Breast epithelium (tissue), 3 donors: ENCODE results near the gene UNC13C.

Experiments
- POLR2A ChIP-seq: fragments of 450-650 bp; IDR thresholded peaks from one replicate; pipeline ENCODE4 v1.6.1; 2016; ENCODE audit warnings: antibody characterized with exemption, mild to moderate bottlenecking, moderate library complexity
- POLR2AphosphoS5 ChIP-seq, 3 donors: sonication (generic); formaldehyde crosslinking; IDR thresholded peaks; one replicate each; pipeline ENCODE4 v1.6.1; 2017; ENCODE audit warnings: antibody characterized with exemption in 3 of 3
- TF ChIP-seq, protein P1 (sequence below), 3 donors: fragments of 450-650 bp; IDR thresholded peaks; one replicate each; pipeline ENCODE4 v1.5.1; 2016 to 2017; ENCODE audit warnings: antibody characterized with exemption in 3 of 3, mild to moderate bottlenecking in 3 of 3, moderate library complexity in 3 of 3

DNA sequence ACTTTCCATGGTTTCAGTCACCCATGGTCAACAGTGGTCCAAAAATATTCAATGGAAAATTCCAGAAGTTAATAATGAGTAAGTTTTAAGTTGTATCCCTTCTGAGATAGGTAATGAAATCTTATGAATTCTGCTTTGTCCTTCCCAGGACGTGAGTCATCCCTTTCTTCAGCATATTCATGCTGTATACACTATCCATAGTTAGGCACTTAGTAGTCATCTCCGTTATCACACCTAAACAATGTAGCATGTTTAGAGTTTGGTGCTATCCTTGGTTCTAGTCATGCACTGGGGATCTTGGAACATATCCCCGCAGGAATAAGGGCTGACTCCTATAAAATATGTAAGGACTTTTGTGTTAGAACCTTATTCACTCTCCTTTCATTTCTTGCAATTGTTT, 153.2 kb downstream of the UNC13C start:
- TF ChIP-seq, protein P1, sequence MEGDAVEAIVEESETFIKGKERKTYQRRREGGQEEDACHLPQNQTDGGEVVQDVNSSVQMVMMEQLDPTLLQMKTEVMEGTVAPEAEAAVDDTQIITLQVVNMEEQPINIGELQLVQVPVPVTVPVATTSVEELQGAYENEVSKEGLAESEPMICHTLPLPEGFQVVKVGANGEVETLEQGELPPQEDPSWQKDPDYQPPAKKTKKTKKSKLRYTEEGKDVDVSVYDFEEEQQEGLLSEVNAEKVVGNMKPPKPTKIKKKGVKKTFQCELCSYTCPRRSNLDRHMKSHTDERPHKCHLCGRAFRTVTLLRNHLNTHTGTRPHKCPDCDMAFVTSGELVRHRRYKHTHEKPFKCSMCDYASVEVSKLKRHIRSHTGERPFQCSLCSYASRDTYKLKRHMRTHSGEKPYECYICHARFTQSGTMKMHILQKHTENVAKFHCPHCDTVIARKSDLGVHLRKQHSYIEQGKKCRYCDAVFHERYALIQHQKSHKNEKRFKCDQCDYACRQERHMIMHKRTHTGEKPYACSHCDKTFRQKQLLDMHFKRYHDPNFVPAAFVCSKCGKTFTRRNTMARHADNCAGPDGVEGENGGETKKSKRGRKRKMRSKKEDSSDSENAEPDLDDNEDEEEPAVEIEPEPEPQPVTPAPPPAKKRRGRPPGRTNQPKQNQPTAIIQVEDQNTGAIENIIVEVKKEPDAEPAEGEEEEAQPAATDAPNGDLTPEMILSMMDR (IDR thresholded peaks at IDR 0.05), result no peak
- TF ChIP-seq POLR2AphosphoS5 (IDR thresholded peaks at IDR 0.05) (no peak), POLR2A (no peak)
